ENCODE measurements around the gene ARHGEF1. TPM values are rescaled to one million over a fixed set of nuclear protein-coding genes. Genes with fewer than 3 reads are reported as not detected.

ARHGEF1 gene
- polyA plus RNA-seq, 1 donor (not counting 4 experiments of a cell fraction or from before 2014, with no cell fraction given) = 30.5 TPM

DNA sequence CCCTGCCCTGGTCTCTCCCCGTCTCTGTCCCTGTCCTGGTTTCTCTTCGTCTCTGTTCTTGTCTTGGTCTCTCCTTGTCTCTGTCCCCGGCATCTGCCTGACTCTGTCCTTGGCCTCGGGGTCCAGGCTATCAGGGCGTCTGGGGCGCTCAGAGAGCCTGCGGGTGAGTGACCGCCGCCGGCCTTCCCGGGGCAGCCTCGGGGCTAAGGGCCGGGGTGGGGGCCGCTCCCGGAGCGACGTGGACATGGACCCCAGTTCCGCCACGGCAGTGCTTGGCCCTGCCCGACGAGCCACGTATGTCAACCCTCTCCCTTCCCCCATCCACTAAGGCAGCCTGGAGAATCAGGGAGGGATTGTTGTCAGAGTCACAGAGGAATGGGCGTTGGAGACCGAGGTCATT, 14.8 kb downstream of the ARHGEF1 start:
- Histone ChIP-seq H3K36me3 (ENCODE audit: control insufficient read depth in 2 of 2, extremely low read depth in 1 of 2, insufficient read depth in 2 of 2, low read length in 2 of 2) (peaks cover 31 to 53% of the 10 kb centered on the region in 2 experiments), H3K9me3 (ENCODE audit: control insufficient read depth, low read depth, low read length) (no peaks in the 10 kb centered on the region), H3K9ac (ENCODE audit: control insufficient read depth, extremely low read depth, insufficient read depth, low read length) (no peak overlapping the region), H3K4me3 (ENCODE audit: control insufficient read depth in 2 of 3, extremely low read depth in 1 of 3, insufficient read depth in 2 of 3, low read depth in 1 of 3, low read length in 3 of 3) (no peak overlapping the region), H4K20me1 (ENCODE audit: control insufficient read depth, extremely low read depth, insufficient read depth, low read length) (peaks cover 2% of the 10 kb centered on the region), H3K27me3 (ENCODE audit: control insufficient read depth, extremely low read depth, insufficient read depth, low read length) (no peaks in the 10 kb centered on the region), H3K9me1 (ENCODE audit: control insufficient read depth, extremely low read depth, insufficient read depth, low read length) (no peaks in the 10 kb centered on the region), H3K4me2 (ENCODE audit: control insufficient read depth, extremely low read depth, insufficient read depth, low read depth, low read length) (no peak overlapping the region), H3K27ac (ENCODE audit: control insufficient read depth, insufficient read depth, low read length) (no peak overlapping the region), H3K79me2 (ENCODE audit: control insufficient read depth, insufficient read depth, low read length) (no peaks in the 10 kb centered on the region), H2AFZ (ENCODE audit: control insufficient read depth, low read length) (no peak overlapping the region), H3K4me1 (ENCODE audit: control insufficient read depth, extremely low read depth, insufficient read depth, low read length) (no peaks in the 10 kb centered on the region)
- TF ChIP-seq, protein P1, sequence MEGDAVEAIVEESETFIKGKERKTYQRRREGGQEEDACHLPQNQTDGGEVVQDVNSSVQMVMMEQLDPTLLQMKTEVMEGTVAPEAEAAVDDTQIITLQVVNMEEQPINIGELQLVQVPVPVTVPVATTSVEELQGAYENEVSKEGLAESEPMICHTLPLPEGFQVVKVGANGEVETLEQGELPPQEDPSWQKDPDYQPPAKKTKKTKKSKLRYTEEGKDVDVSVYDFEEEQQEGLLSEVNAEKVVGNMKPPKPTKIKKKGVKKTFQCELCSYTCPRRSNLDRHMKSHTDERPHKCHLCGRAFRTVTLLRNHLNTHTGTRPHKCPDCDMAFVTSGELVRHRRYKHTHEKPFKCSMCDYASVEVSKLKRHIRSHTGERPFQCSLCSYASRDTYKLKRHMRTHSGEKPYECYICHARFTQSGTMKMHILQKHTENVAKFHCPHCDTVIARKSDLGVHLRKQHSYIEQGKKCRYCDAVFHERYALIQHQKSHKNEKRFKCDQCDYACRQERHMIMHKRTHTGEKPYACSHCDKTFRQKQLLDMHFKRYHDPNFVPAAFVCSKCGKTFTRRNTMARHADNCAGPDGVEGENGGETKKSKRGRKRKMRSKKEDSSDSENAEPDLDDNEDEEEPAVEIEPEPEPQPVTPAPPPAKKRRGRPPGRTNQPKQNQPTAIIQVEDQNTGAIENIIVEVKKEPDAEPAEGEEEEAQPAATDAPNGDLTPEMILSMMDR (optimal IDR thresholded peaks at IDR 0.05 in 1 of 3, IDR thresholded peaks at IDR 0.05 in 1 of 3, conservative IDR thresholded peaks at IDR 0.05 in 1 of 3; ENCODE audit: extremely low read depth in 1 of 3, insufficient read depth in 2 of 3, low read length in 3 of 3) = no peak
- TF ChIP-seq EZH2 (IDR thresholded peaks at IDR 0.05; ENCODE audit: low read length) = no peak
- DNase-seq (ENCODE audit: low read depth, low spot score) = no peak
- dilution Hi-C loops (cut with MboI; ENCODE audit: extremely low pct_ligation_motif_present, low sequenced_read_pairs) = no loop called here
- FAIRE-seq = no peak

DNA sequence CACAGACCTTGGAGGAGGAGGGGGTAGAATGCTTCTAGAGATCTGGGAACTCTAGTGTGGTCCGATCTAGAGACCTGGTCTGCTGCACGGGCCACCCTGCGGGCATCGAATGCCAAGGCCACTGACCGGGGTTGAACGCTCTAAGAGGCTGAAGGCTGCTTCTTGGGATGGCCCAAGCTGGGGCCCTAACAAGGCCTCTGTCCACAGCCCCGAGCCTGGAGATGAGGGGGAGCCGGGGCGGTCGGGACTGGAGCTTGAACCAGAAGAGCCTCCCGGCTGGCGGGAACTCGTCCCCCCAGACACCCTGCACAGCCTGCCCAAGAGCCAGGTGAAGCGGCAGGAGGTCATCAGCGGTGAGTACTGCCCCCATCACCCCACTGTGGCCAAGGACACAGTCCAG, 15.3 kb downstream of the ARHGEF1 start:
- Histone ChIP-seq H3K27ac (ENCODE audit: control insufficient read depth, insufficient read depth, low read length) (no peak overlapping the region), H3K9ac (ENCODE audit: control insufficient read depth, extremely low read depth, insufficient read depth, low read length) (no peak overlapping the region), H3K4me1 (ENCODE audit: control insufficient read depth, extremely low read depth, insufficient read depth, low read length) (no peaks in the 10 kb centered on the region), H3K27me3 (ENCODE audit: control insufficient read depth, extremely low read depth, insufficient read depth, low read length) (no peaks in the 10 kb centered on the region), H4K20me1 (ENCODE audit: control insufficient read depth, extremely low read depth, insufficient read depth, low read length) (peaks cover 2% of the 10 kb centered on the region), H3K4me3 (ENCODE audit: control insufficient read depth in 2 of 3, extremely low read depth in 1 of 3, insufficient read depth in 2 of 3, low read depth in 1 of 3, low read length in 3 of 3) (no peak overlapping the region), H3K9me1 (ENCODE audit: control insufficient read depth, extremely low read depth, insufficient read depth, low read length) (no peaks in the 10 kb centered on the region), H3K79me2 (ENCODE audit: control insufficient read depth, insufficient read depth, low read length) (no peaks in the 10 kb centered on the region), H2AFZ (ENCODE audit: control insufficient read depth, low read length) (no peak overlapping the region), H3K36me3 (ENCODE audit: control insufficient read depth in 2 of 2, extremely low read depth in 1 of 2, insufficient read depth in 2 of 2, low read length in 2 of 2) (peaks cover 32 to 51% of the 10 kb centered on the region in 2 experiments), H3K9me3 (ENCODE audit: control insufficient read depth, low read depth, low read length) (no peaks in the 10 kb centered on the region), H3K4me2 (ENCODE audit: control insufficient read depth, extremely low read depth, insufficient read depth, low read depth, low read length) (no peak overlapping the region)
- DNase-seq (ENCODE audit: low read depth, low spot score) (no peak), FAIRE-seq (no peak)
- dilution Hi-C loops (cut with MboI; ENCODE audit: extremely low pct_ligation_motif_present, low sequenced_read_pairs) = no loop called here
- TF ChIP-seq, protein P1 (optimal IDR thresholded peaks at IDR 0.05 in 1 of 3, IDR thresholded peaks at IDR 0.05 in 1 of 3, conservative IDR thresholded peaks at IDR 0.05 in 1 of 3; ENCODE audit: extremely low read depth in 1 of 3, insufficient read depth in 2 of 3, low read length in 3 of 3) = no peak
- no peak for TF ChIP-seq EZH2 (IDR thresholded peaks at IDR 0.05; ENCODE audit: low read length)
